ENCODE data around the gene QRICH1. TPM values are rescaled to one million over a fixed set of nuclear protein-coding genes. Genes with fewer than 3 reads are reported as not detected.

QRICH1 gene
- total and polyA plus RNA-seq, 2 of the 13 experiments (the other 11 are each of a cell fraction or from before 2014, with no cell fraction given): 52.6 to 102 TPM

DNA sequence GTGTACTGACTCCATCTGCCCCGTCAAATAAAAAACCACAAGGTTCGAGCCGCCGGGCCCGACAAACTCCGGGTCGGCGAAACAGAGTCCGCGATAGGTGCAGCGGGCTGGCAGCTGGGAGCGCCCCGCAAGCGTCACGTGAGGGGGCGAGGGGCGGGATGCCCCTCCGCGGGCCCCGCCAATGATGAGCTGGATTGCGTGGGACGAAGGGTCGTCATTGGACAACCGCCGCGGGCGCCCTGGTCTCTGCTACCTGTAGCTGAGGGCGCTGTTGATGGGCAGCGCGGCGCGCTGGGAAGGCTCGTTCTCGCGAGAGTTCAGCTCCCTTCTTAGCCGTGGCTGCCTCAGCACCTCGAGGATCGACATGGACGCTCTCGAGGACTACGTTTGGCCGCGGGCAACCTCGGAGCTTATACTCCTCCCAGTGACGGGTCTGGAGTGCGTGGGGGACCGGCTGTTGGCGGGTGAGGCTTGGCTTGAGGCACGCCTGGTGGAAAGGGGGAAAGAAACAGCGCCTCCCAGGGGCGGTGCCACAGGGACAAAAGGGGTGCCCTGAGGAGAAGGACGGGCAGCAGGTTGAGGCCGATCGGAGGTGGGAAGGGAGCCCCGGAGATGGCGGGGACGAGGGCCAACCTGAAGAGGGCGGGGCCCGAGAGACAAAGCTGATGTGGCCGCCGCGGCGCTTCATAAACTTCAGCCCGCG is 86.7 kb downstream of the QRICH1 start, which contains the start of gene WDR6 (continued):
- peak; percentile 98 for TF ChIP-seq ZNF687 (CRISPR knock-in tag; IDR thresholded peaks at IDR 0.05)
- TF ChIP-seq ZNF530 (CRISPR knock-in tag; IDR thresholded peaks at IDR 0.05; ENCODE audit: low read depth): no peak
- peak; percentile 93 for TF ChIP-seq TFAP4 (IDR thresholded peaks at IDR 0.05; ENCODE audit: borderline replicate concordance, low read depth)
- TF ChIP-seq KDM2A (CRISPR knock-in tag; IDR thresholded peaks at IDR 0.05; ENCODE audit: borderline replicate concordance, low read depth): no peak
- TF ChIP-seq ZNF382 (CRISPR knock-in tag; IDR thresholded peaks at IDR 0.05; ENCODE audit: borderline replicate concordance): no peak
- no peak for TF ChIP-seq ZNF746 (CRISPR knock-in tag; IDR thresholded peaks at IDR 0.05)
- TF ChIP-seq MYC (CRISPR knock-in tag; IDR thresholded peaks at IDR 0.05; ENCODE audit: borderline replicate concordance): peak; percentile 80; the same call in 1 of the 2 replicates
- no peak for TF ChIP-seq FIP1L1 (IDR thresholded peaks at IDR 0.05; ENCODE audit: borderline replicate concordance, insufficient read depth, low read depth, low read length)
- peak; percentile 83 for TF ChIP-seq RAD51 (IDR thresholded peaks at IDR 0.05; ENCODE audit: borderline replicate concordance)
- 0 out of 2 replicates have a peak, but pooled peaks have one; percentile 50 for TF ChIP-seq SNAPC5 (CRISPR knock-in tag; IDR thresholded peaks at IDR 0.05; ENCODE audit: borderline replicate concordance)
- 0 out of 2 replicates have a peak, but pooled peaks have one; percentile 33 for TF ChIP-seq ZNF383 (CRISPR knock-in tag; IDR thresholded peaks at IDR 0.05; ENCODE audit: borderline replicate concordance)
- no peak for TF ChIP-seq ZNF136 (CRISPR knock-in tag; IDR thresholded peaks at IDR 0.05; ENCODE audit: low read depth)
- TF ChIP-seq ZBTB8A (CRISPR knock-in tag; IDR thresholded peaks at IDR 0.05; ENCODE audit: borderline replicate concordance, low read depth): peak; percentile 53; the same call in 1 of the 2 replicates
- TF ChIP-seq ZBTB38 (CRISPR knock-in tag; IDR thresholded peaks at IDR 0.05): no peak; the same call in 1 of the 2 replicates
- TF ChIP-seq, protein P1, sequence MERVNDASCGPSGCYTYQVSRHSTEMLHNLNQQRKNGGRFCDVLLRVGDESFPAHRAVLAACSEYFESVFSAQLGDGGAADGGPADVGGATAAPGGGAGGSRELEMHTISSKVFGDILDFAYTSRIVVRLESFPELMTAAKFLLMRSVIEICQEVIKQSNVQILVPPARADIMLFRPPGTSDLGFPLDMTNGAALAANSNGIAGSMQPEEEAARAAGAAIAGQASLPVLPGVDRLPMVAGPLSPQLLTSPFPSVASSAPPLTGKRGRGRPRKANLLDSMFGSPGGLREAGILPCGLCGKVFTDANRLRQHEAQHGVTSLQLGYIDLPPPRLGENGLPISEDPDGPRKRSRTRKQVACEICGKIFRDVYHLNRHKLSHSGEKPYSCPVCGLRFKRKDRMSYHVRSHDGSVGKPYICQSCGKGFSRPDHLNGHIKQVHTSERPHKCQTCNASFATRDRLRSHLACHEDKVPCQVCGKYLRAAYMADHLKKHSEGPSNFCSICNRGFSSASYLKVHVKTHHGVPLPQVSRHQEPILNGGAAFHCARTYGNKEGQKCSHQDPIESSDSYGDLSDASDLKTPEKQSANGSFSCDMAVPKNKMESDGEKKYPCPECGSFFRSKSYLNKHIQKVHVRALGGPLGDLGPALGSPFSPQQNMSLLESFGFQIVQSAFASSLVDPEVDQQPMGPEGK (CRISPR knock-in tag; IDR thresholded peaks at IDR 0.05): peak; percentile 53; the same call in 1 of the 2 replicates
- TF ChIP-seq ZNF207 (IDR thresholded peaks at IDR 0.05; ENCODE audit: borderline replicate concordance): no peak
- TF ChIP-seq ZSCAN29 (CRISPR knock-in tag; conservative IDR thresholded peaks at IDR 0.05): no peak
- no peak for TF ChIP-seq STAT6 (CRISPR knock-in tag; IDR thresholded peaks at IDR 0.05; ENCODE audit: borderline replicate concordance)

Data from HepG2 (cell line).